Testis (tissue), 2 donors: ENCODE measurements around the gene EXOSC1.

Experiments used
- POLR2A ChIP-seq: fragments of 450-650 bp; IDR thresholded peaks from one replicate; pipeline ENCODE4 v1.6.1; 2017; ENCODE audit warnings: antibody characterized with exemption, mild to moderate bottlenecking, moderate library complexity
- TF ChIP-seq, protein P1 (sequence below), 3 experiments: fragments of 450-650 bp in 2 of 3; fragments of 200-600 bp in 1 of 3; sonication (generic) in 1 of 3; IDR thresholded peaks; one replicate each; pipeline ENCODE4 v1.5.1; 2016 to 2019; ENCODE audit warnings: antibody characterized with exemption in 3 of 3, mild to moderate bottlenecking in 2 of 3, moderate library complexity in 1 of 3

GRCh38 chr10:97396056-97396455 is 49.8 kb downstream of the EXOSC1 start:
- no peak for TF ChIP-seq POLR2A
- TF ChIP-seq, protein P1, sequence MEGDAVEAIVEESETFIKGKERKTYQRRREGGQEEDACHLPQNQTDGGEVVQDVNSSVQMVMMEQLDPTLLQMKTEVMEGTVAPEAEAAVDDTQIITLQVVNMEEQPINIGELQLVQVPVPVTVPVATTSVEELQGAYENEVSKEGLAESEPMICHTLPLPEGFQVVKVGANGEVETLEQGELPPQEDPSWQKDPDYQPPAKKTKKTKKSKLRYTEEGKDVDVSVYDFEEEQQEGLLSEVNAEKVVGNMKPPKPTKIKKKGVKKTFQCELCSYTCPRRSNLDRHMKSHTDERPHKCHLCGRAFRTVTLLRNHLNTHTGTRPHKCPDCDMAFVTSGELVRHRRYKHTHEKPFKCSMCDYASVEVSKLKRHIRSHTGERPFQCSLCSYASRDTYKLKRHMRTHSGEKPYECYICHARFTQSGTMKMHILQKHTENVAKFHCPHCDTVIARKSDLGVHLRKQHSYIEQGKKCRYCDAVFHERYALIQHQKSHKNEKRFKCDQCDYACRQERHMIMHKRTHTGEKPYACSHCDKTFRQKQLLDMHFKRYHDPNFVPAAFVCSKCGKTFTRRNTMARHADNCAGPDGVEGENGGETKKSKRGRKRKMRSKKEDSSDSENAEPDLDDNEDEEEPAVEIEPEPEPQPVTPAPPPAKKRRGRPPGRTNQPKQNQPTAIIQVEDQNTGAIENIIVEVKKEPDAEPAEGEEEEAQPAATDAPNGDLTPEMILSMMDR (IDR thresholded peaks at IDR 0.05): no peak
